GM18499 (cell line): ENCODE measurements around the gene SPAG4.

Experiments
- ATAC-seq: cut with Tn5 transposase; IDR thresholded peaks from one replicate; pipeline ENCODE4 v1.9.1; 2021; ENCODE audit warnings: moderate number of reproducible peaks; ENCODE audit not compliant: insufficient read depth, unreplicated experiment

The SPAG4 gene

GRCh38 chr20:35615667-35616464 is at the start of gene SPAG4:
SPAG4 (plus strand) TSS chr20:35615829; CDS start chr20:35616004, 175 bp downstream.
- ATAC-seq: peak; percentile 4

- no peak for ATAC-seq
Observed at GRCh38 chr20:35568645-35569044, 47.0 kb upstream of the SPAG4 start.

GRCh38 chr20:35571555-35571954 is 44.1 kb upstream of the SPAG4 start:
- no peak for ATAC-seq

GRCh38 chr20:35572838-35573237 is 42.8 kb upstream of the SPAG4 start:
- no peak for ATAC-seq

GRCh38 chr20:35575958-35576357 is 39.7 kb upstream of the SPAG4 start:
- ATAC-seq: no peak

- no peak for ATAC-seq
Observed at GRCh38 chr20:35576816-35577215, 38.8 kb upstream of the SPAG4 start.

- ATAC-seq: no peak
Observed at GRCh38 chr20:35578469-35578868, 37.2 kb upstream of the SPAG4 start.

- no peak for ATAC-seq
Observed at GRCh38 chr20:35579196-35579595, 36.4 kb upstream of the SPAG4 start.

- ATAC-seq: no peak
Observed at GRCh38 chr20:35582131-35582530, 33.5 kb upstream of the SPAG4 start.

GRCh38 chr20:35582741-35583404 is 32.8 kb upstream of the SPAG4 start:
- no peak for ATAC-seq

GRCh38 chr20:35583636-35584560 is 31.7 kb upstream of the SPAG4 start:
- no peak for ATAC-seq

GRCh38 chr20:35586751-35587425 is 28.7 kb upstream of the SPAG4 start:
- ATAC-seq: no peak

- ATAC-seq: no peak
Observed at GRCh38 chr20:35587436-35587835, 28.2 kb upstream of the SPAG4 start.

GRCh38 chr20:35588397-35588796 is 27.2 kb upstream of the SPAG4 start:
- no peak for ATAC-seq

GRCh38 chr20:35592339-35592974 is 23.2 kb upstream of the SPAG4 start:
- ATAC-seq: no peak

- ATAC-seq: no peak
Observed at GRCh38 chr20:35595456-35595855, 20.2 kb upstream of the SPAG4 start.

GRCh38 chr20:35595901-35596300 is 19.7 kb upstream of the SPAG4 start:
- ATAC-seq: no peak

- no peak for ATAC-seq
Observed at GRCh38 chr20:35597186-35597585, 18.4 kb upstream of the SPAG4 start.

GRCh38 chr20:35598476-35598875 is 17.2 kb upstream of the SPAG4 start:
- ATAC-seq: no peak
